CD4-positive, alpha-beta T cell treated with Interleukin-6 for 4 hours (primary cell): ENCODE data around the gene FUT8.

Experiments
- DNase-seq: peaks from one replicate; pipeline ENCODE4 v3.0.0-alpha.2; 2020; ENCODE audit warnings: mixed read lengths

The FUT8 gene

DNA sequence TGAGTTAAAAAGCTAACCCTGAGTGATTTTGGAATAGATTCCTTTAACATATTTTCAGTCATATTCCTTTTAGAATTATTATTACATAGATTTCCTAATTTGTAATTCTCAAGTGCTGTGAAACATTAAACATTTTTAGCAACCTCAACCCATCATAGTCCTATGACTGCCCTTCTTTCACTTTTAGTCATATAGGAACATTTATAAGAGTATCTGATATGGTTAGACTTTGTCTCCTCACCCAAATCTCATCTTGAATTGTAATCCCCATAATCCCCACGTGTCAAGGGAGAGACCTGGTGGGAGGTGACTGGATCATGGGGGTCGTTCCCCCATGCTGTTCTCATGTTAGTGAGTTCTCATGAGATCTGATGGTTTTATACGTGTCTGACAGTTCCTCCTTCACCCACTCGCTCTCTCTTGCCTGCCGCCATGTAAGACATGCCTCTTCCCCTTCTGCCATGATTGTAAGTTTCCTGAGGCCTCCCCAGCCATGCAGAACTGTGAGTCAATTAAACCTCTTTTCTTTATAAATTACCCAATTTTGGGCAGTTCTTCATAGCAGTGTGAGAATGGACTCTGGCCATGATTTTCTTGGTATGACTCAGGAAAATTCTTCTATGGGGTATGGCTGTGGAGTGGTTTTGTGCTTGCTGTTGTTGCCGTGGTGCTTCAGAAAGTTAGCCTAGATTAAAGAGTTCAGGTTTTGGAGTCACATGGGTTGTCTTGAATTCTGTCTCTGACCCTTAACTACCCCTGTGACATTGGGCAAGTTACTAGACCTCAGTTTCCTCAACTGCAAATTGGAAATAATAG lies 83.9 kb downstream of the FUT8 start:
- DNase-seq = no peak

DNA sequence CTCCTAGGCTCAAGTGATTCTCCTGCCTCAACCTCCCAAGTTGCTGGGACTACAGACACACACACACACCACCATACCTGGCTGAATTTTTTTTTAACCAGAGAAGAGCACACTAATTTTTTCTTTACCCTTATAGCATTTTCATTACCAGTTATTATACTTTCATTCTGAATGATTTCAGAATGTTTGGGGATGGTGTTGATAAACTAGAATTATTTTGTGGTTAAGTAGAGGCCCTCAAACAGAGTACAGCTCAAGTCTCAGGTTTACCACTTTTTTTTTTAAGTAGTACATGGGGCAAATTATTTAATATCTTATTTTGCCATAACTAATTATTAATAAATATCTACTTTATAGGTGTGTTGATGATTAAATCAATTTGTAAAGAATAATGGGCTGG lies 86.6 kb downstream of the FUT8 start:
- DNase-seq = no peak

DNA sequence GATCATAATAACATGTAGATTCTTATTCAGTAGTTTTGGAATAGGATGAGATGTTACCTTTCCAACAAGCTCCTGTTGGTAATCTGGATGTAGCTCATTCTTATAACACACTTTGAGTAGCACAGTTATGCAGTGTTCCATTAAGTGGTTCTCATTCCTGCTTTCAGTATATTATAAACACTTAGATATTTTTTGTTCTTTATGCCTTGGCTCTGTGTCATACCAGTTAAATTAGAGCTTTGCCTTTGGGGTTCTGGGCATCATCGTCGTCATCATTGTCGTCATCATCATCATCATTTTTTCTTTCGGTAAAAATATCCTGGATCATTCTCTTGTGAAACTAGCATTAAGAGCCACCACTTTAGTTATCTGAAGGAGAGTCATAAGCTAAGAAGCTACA lies 87.5 kb downstream of the FUT8 start:
- no peak for DNase-seq

DNA sequence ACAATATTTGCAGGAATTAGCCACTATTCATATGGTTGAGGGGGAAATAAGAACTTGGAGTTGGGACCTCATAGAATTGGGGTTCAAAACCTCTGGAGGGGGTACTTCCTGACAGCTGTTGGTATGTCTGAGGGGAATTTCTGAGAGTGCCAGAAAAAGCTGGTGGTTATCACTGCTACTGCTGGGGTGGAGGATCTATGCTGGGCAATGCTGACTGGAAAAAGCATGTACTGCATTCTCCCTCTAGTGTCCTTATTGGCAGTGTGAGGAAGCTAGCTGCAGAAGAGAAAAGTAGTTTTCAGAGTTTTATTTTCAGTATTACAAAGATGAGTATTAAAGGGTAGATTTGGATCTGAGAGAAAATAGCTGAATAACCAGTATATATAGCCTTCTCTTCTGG lies 88.8 kb downstream of the FUT8 start:
- no peak for DNase-seq

DNA sequence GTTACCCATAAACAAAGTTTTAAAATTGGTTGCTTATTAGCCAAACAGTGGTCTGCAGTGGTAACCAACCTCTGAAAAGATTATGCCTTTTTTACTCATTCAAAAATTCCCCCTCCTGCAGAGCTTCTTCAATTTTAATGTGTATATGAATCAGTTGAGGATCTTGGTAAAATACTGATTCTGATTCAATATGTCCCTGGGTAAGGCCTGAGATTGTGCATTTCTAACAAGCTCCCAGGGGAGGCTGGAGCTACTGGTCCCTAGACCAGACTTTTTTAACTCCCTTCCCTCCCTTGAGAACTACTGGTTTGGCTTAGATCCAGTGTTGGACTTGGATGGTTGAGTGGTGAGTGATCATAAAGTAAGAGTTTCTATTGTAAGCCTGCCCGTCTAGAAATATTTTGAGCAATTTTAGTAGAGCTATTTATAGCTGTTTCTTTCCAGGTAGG lies 90.2 kb downstream of the FUT8 start:
- no peak for DNase-seq

DNA sequence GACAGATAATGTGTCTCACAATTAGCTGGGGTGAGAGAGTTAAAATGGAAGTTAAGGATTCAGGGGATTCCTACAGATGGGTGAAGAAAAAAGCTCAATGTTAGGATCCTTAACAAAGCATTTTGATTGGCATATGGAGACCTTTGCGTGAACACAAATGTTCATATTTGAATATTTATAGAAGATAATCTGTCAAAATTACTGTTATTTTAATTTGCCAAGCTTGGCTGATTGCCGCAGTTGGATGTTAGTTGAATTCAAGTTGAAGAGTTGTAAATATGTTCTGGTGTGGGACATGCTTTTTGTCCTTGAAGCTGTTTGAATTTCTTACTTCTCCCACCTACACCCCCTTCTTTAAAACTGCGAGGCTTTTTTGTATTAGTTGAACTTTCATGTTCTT lies 91.2 kb downstream of the FUT8 start:
- DNase-seq = no peak

DNA sequence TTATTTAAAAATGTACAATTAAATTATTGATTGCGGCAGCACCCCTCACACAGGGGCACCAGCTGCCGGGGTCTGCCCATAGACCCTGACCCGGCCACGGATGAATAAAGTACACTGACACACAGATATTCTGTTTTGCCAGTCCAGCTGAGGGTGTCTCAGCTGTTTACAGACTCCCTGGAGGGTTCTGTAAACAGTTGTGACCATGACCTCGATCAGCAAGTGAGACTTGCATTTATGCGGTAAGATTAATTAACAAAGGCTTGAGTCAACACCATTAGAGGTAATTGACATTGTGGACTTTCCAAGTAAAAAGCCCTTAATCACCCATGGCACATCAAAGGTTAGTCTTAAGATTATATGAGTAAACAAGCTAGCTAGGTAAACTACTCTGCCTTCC lies 94.3 kb downstream of the FUT8 start:
- no peak for DNase-seq

DNA sequence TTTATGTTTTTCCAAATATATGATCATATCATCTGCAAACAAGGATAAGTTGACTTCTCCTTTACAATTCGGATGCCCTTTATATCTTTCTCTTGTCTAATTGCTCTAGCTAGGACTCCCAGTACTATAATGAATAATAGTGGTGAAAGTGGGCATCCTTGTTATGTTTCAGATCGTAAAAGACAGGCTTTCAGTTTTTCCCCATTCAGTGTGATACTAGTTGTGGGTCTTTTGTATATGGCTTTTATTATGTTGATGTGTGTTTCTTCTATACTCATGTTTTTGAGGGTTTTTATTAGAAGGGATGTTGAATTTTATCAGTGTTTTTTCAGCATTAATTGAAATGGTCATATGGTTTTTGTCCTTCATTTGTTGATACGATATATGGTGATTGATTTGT lies 97.3 kb downstream of the FUT8 start:
- no peak for DNase-seq

DNA sequence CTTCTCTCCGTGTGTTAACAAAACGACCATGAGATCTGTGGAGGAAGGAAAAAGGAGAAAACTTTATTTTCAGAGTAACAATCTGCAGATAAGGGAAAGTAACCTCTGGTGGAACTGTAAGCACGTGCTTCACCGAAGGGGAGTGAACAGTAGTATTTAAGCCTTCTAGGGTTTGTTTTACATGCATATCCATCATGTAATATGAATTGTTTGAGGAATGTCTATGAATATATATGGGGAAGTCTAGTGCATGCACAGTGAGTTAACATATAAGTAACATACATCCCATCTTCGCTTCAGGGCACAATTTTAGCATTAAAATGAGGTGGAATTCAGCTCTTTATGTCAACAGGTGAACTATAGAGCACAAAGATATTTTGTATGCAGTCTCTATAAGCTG lies 101.1 kb downstream of the FUT8 start:
- no peak for DNase-seq

DNA sequence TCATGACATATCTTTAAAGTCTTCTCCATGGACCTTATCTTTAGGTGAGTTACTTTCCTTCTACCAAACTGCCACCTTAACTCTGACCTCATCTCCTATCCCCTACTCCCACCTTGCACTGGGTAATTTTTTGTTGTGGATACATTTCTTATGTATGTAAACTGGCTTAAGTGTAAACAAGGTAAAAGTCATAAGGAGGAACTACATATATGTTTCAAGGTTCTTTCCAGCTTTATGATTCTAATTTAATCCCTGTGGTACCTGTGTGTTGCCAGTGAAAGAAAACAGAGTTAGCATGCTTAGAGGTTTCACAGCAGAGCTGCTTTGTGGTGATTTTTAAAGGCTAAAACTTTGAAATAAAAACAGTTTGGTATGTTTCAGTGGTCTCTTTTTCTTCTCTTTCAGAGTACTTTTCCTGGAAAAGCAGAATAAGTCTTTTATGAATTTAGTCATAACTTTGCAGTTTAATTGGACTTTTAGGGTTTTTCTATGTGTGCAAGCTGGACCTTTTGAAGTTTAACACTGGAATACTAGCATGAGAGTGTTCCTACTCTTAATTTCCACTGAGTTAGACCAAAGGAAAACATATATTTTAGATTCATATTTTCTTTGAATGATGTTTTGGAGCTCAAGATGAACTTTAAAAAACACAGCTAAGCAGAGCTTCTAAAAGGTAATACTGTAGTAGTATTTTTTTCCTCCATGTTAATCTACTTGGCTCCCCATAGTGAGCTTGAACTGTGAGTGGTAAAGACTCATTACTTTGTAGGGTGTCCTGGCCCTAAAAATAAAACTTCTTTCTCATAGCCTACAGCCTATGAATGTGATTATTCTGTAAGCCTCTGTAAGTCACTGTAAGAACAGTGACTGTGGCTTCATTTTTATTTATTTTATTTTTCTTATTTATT lies 105.4 kb downstream of the FUT8 start:
- no peak for DNase-seq

DNA sequence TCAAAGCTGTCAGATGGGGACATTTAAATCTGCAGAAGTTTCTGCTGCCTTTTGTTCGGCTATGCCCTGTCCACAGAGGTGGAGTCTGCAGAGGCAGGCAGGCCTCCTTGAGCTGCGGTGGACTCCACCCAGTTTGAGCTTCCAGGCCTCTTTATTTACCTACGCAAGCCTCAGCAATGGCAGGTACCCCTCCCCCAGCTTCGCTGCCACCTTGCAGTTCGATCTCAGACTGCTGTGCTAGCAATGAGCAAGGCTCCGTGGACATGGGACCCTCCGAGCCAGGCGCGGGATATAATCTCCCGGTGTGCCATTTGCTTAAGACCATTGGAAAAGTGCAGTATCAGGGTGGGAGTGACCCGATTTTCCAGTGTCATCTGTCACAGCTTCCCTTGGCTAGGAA lies 115.5 kb downstream of the FUT8 start:
- DNase-seq = no peak

DNA sequence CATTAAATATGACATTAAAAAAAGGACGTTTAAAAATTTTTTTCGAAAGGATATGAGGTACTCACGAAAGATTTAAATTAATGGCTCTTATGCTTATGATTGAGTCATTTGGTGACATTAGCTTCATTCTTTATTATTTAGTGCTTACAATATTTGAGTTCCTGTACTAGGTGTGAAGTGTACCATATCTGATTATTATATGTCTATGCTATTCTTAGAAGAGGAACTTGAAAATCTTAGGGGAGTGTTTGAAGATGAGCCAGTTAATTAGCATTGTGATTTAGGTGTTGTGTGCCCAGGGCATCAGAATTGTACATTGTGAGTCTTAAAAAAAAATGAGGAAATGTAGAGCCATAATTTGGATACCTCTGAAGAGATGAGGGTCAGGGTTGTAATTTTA lies 118.6 kb downstream of the FUT8 start:
- DNase-seq = no peak

DNA sequence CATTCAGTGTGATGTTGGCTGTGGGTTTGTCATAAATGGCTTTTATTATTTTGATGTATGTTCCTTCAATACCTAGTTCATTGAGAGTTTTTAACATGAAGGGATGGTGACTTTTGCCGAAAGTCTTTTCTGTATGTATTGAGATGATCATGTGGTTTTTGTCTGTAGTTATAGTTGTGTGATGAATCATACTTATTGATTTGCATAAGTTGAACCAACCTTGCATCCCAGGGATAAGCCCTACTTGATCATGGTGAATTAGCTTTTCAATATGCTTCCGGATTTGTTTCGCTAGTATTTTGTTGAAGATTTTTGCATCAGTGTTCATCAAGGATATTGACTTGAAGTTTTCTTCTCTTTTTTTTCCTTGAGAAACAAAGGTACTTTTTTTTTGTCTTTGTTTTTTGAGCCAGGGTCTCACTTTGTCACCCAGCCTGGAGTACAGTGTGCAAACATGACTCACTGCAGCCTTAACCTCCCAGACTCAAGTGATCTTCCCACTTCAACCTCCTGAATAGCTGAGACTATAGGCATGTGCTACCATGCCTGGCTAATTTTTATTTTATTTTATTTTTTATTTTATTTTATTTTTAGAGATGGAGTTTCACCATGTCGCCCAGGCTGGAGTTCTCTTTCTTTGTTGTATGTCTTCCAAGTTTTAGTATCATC lies 121.3 kb downstream of the FUT8 start:
- DNase-seq = no peak

DNA sequence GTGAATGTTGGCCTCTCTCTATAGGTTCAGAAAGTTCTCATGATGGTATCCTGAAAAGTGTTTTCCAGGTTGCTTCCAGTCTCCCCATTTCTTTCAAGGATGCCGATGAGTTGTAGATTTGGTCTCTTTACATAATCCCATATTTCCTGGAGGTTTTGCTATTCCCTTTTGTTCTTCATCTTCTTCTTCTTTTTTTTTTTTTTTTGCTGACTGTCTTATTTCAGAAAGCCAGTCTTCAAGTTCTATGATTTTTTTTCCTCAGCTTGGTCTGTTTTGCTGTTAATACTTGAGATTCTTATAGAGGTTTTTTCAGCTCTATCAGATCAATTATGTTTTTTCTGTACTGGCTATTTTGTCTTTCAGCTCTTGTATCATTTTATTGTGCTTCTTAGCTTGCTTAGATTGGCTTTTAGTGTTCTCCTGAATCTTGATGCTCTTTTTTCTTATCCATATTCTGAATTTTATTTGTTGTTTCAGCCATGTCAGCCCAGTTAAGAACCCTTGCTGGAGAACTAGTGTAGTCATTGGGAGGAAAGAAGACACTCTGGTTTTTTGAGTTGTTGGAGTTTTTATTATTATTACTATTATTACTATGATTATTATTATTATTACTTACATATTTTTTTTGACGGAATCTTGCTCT lies 124.4 kb downstream of the FUT8 start:
- no peak for DNase-seq

DNA sequence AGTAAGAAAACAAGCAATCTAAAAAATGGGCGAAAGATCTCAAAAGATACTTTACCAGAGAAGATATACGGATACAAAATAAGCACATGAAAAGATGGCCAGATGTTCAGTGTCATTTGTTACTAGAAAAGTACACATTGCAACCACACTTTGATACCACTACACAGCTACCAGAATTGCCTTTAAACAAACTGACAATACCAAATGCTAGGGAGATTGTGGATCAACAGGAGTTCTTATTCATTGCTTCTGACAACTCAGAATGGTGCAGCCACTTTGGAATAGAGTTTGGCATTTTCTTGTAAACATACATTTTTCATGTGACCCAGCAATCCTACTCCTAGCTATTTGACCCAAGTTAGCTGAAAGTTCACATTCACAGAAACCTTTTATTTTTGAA lies 136.3 kb downstream of the FUT8 start:
- no peak for DNase-seq

DNA sequence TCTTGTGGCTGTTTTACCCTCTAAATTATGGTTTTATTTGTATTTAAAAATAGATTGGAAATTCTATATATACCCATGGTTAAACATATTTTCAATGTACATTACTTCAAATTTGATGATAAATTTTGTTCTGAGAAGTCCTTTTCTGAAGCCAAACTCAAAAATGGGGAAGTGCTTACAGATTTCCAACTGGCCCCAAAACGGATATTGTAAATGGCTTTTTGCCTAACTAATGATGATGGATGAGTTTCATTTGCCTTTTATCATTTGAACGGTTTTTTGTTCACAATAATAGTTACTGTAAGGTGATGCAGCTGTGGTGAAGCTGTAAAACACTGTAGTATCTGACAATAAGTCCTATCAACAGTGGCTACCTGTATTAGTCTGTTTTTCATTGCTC lies 136.9 kb downstream of the FUT8 start:
- no peak for DNase-seq

DNA sequence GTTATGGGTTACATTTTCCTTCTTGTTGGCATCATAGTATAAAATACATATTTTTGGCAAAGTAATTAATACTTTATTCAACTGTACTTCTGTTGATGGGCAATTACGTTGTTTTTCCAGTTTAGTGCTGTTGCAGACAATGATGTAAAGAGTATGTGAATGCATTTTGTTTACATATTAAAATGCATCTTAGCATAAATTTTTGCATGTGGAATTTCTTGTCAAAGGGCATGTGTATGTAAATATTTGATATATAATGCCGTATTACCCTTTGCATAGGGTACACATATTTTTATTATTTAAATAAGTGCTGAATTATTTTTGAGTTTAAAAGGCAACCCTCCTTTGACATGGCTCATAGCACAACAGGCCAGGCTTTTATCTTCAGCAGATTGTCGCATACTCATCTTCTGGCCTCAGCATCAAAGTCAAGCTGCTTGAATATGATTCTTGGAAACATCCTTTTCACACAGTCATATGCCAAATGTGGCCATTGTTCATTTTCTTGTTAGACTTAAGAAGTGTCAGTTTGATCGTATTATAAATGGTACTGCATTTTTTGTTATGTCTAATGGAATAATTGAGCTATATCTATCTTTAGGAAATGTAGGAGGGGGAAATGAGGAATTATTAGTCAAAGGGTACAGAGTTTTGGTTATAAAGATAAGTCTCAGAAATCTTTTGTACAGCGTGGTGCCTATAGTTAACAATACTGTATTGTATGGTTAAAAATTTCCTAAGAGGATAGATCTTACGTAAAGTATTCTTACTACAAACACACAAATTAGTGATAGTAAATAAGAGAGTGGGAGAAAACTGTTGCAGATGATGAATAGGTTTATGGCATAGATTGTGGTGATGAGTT lies 138.5 kb downstream of the FUT8 start:
- DNase-seq = no peak

DNA sequence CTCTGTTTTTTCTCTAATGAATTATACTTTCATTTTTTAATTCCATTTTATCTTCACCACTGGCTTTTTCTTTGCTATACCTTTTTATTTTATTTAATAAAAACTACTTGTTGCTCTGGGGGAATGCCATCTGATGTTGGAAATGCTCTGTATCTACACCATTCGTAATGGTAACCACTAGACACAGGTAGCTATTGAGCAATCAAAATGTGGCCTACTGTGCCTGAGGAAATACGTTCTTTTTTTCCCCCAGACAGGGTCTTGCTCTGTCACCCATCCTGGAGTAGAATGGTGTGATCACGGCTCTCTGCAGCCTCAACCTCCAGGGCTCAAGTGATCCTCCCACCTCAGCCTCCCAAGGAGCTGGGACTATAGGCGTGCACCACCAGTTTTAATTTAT lies 140.2 kb downstream of the FUT8 start:
- DNase-seq = no peak

DNA sequence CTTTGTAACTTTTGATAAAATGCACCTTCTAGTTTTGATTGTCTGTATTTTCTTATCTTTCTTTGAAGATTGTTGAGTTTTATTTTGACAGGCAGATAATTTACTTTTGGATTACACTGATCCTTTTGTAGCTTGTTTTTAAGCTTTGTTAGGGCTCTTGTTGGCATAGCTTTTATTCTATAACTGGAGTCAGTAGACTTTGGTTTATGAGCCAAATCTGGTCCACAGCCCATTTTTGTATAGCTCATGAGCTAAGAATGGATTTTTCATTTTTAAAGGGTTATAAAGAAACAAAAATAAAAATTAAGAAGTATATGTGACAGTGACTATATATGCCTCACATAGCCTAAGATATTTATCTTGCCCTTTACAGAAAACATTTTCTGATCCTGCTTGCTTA lies 142.3 kb downstream of the FUT8 start:
- DNase-seq = no peak

DNA sequence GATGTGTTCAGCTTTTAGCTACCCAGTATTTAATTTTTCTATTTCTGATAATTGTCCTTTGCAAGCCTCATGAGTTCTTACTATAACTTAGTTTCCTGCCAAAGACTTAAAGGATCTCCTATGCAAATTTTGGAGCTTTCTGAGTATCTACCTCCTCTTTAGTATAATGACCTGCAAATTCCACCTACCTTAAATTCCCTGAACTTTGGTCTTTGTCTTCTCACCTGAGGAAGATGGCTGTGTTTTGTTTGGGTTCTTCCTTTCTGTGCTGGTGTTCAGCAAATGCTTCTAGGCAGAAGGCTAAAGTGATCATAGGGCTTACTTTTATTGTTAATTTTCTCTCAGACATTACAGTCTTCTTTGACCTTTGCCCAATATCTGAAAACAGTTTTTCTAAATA lies 142.8 kb downstream of the FUT8 start:
- no peak for DNase-seq

DNA sequence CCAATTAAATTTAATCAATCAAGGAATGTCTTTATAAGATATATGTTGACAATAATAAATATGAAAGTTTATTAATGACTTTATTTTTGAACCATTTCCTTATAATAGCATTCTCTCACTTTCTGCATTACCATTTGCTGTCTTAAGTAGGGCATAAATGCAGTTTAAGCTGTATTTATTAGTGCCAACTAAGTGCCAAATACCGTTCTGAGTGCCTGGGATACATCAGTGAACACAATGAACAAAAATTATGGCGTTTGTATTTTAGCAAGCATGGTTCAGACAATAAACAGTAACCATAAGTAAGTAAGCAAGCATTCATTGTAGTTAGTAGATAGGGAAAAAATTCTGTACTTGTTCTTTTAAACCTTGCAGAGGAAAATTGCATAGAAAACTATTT lies 145.8 kb downstream of the FUT8 start:
- no peak for DNase-seq
